Smooth muscle cell (in vitro differentiated cells): ENCODE results near the gene SPATA7. TPM values are rescaled to one million over a fixed set of nuclear protein-coding genes. Genes with fewer than 3 reads are reported as not detected.

ENCODE experiments used
- DNase-seq: peaks from one replicate; lab custom pipeline; 2025; ENCODE audit not compliant: unreplicated experiment; lab: John Stamatoyannopoulos, UW
- H2AFZ ChIP-seq: fragments of 200-600 bp; sonication (generic); 2 replicates; pipeline ENCODE4 v1.6.0; 2016; ENCODE audit warnings: antibody characterized with exemption, low read depth, mild to moderate bottlenecking
- H3F3A ChIP-seq: fragments of 200-600 bp; sonication (generic); 2 replicates; pipeline ENCODE4 v1.6.0; 2017; ENCODE audit warnings: antibody characterized with exemption, low read depth
- H3K27ac ChIP-seq: fragments of 200-600 bp; sonication (generic); 2 replicates; pipeline ENCODE4 v1.5.1; 2016; ENCODE audit warnings: low read depth, mild to moderate bottlenecking
- H3K27me3 ChIP-seq: fragments of 200-600 bp; sonication (generic); 2 replicates; pipeline ENCODE4 v1.6.1; 2016; ENCODE audit warnings: low read depth, mild to moderate bottlenecking
- H3K36me3 ChIP-seq: fragments of 200-600 bp; sonication (generic); 2 replicates; pipeline ENCODE4 v1.5.1; 2016; ENCODE audit warnings: low read depth
- H3K4me1 ChIP-seq: fragments of 200-600 bp; sonication (generic); 2 replicates; pipeline ENCODE4 v1.5.1; 2016; ENCODE audit warnings: low read depth
- H3K4me2 ChIP-seq: fragments of 200-600 bp; sonication (generic); 2 replicates; pipeline ENCODE4 v1.6.0; 2016; ENCODE audit warnings: mild to moderate bottlenecking
- H3K4me3 ChIP-seq: fragments of 200-600 bp; sonication (generic); 2 replicates; pipeline ENCODE4 v1.5.1; 2016; ENCODE audit warnings: mild to moderate bottlenecking
- H3K79me2 ChIP-seq: fragments of 200-600 bp; sonication (generic); 2 replicates; pipeline ENCODE4 v1.6.0; 2016; ENCODE audit warnings: low read depth, mild to moderate bottlenecking
- H3K9ac ChIP-seq: fragments of 200-600 bp; sonication (generic); 2 replicates; pipeline ENCODE4 v1.6.0; 2016; ENCODE audit warnings: low read depth
- H3K9me3 ChIP-seq: fragments of 200-600 bp; sonication (generic); replicated peaks from 2 replicates; pipeline ENCODE4 v1.5.1; 2016; ENCODE audit warnings: low read depth
- H4K20me1 ChIP-seq: fragments of 200-600 bp; sonication (generic); 2 replicates; pipeline ENCODE4 v1.6.0; 2016; ENCODE audit warnings: low read depth
- WGBS: methylation state at CpG from one replicate; pipeline ENCODE4 v1.1.7; 2016; ENCODE audit warnings: low lambda C conversion rate; 5-methylcytosine and 5-hydroxymethylcytosine counted together
- polyA plus RNA-seq: library from polyadenylated mRNA; unstranded; fragments of >200 nt; fragmentation: Nextera tagmentation; extraction: Ambion mirVana; gene quantifications from 2 replicates; pipeline ENCODE4 v1.2.1, GENCODE V29; 2016
- total RNA-seq: library from RNA; depleted of rRNA; stranded (reverse); fragments of >200 nt; gene quantifications from 2 replicates; pipeline ENCODE4 v1.2.3, GENCODE V29; 2014
- TF ChIP-seq, protein P1 (sequence below): fragments of 200-600 bp; sonication (generic); IDR thresholded peaks from 2 replicates; pipeline ENCODE4 v1.5.1; 2017; ENCODE audit warnings: borderline replicate concordance, mild to moderate bottlenecking, antibody characterized with exemption; ENCODE audit not compliant: insufficient read depth, poor library complexity, severe bottlenecking

The SPATA7 gene
- total and polyA plus RNA-seq, 2 experiments from 2014 or later: 8.8 to 25.3 TPM

- WGBS: 75% methylated on average over 3 of the region's 3 CpGs
- TF ChIP-seq, protein P1, sequence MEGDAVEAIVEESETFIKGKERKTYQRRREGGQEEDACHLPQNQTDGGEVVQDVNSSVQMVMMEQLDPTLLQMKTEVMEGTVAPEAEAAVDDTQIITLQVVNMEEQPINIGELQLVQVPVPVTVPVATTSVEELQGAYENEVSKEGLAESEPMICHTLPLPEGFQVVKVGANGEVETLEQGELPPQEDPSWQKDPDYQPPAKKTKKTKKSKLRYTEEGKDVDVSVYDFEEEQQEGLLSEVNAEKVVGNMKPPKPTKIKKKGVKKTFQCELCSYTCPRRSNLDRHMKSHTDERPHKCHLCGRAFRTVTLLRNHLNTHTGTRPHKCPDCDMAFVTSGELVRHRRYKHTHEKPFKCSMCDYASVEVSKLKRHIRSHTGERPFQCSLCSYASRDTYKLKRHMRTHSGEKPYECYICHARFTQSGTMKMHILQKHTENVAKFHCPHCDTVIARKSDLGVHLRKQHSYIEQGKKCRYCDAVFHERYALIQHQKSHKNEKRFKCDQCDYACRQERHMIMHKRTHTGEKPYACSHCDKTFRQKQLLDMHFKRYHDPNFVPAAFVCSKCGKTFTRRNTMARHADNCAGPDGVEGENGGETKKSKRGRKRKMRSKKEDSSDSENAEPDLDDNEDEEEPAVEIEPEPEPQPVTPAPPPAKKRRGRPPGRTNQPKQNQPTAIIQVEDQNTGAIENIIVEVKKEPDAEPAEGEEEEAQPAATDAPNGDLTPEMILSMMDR: no peak
- Histone ChIP-seq H3K4me3 (no peak overlapping the region), H3K27ac (no peak overlapping the region), H3K79me2 (no peaks in the 10 kb centered on the region), H4K20me1 (no peaks in the 10 kb centered on the region), H3K27me3 (no peaks in the 10 kb centered on the region), H3K4me2 (no peak overlapping the region), H3K36me3 (no peaks in the 10 kb centered on the region), H3K9me3 (no peaks in the 10 kb centered on the region), H3K9ac (no peak overlapping the region), H2AFZ (no peak overlapping the region), H3K4me1 (peaks cover 3% of the 10 kb centered on the region), H3F3A (no peaks in the 10 kb centered on the region)
- DNase-seq: no peak
These were observed 32.8 kb upstream of the SPATA7 start for GRCh38 chr14:88352698-88353097.

- Histone ChIP-seq H3K4me1 (peaks cover 3% of the 10 kb centered on the region), H3K4me3 (no peak overlapping the region), H3K27me3 (no peaks in the 10 kb centered on the region), H3K79me2 (no peaks in the 10 kb centered on the region), H3K36me3 (no peaks in the 10 kb centered on the region), H4K20me1 (no peaks in the 10 kb centered on the region), H3F3A (no peaks in the 10 kb centered on the region), H3K9me3 (no peaks in the 10 kb centered on the region), H3K4me2 (no peak overlapping the region), H2AFZ (no peak overlapping the region), H3K9ac (no peak overlapping the region), H3K27ac (no peak overlapping the region)
- 87% methylated on average over 3 of the region's 3 CpGs for WGBS
- TF ChIP-seq, protein P1: no peak
- no peak for DNase-seq
These were observed 31.1 kb upstream of the SPATA7 start for GRCh38 chr14:88354358-88354757.

DNA sequence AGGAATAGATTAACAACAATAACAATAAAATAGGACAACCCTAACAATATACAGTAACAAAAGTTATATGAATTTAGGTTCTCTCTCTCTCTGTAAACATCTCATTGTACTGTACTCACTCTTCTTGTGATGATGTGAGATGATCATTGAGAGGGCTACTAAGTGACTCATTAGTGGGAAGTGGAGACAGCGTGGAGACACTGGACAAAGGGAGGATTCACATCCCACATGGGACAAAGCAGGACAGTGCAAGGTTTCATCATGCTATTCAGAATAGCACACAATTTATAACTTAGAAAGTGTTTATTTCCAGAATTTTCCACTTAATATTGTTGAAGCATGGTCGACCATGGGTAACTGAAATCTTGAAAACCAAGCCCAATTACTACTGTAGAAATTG lies 26.0 kb upstream of the SPATA7 start:
- TF ChIP-seq, protein P1: no peak
- H2AFZ ChIP-seq: no peak overlapping the region
- no peak overlapping the region for H3K4me2 ChIP-seq
- H3K4me1 ChIP-seq: peaks cover 26% of the 10 kb centered on the region
- H3K27me3 ChIP-seq: no peaks in the 10 kb centered on the region
- H3K79me2 ChIP-seq: no peaks in the 10 kb centered on the region
- H3K36me3 ChIP-seq: no peaks in the 10 kb centered on the region
- H3K4me3 ChIP-seq: no peak overlapping the region
- no peak overlapping the region for H3K9ac ChIP-seq
- no peaks in the 10 kb centered on the region for H4K20me1 ChIP-seq
- DNase-seq: no peak
- H3F3A ChIP-seq: no peaks in the 10 kb centered on the region
- 74% methylated on average over 2 of the region's 2 CpGs for WGBS
- H3K9me3 ChIP-seq: no peaks in the 10 kb centered on the region
- H3K27ac ChIP-seq: no peak overlapping the region

- Histone ChIP-seq H3K4me3 (no peak overlapping the region), H3K4me1 (peaks cover 44% of the 10 kb centered on the region), H3K36me3 (no peaks in the 10 kb centered on the region), H3K27me3 (no peaks in the 10 kb centered on the region), H3K79me2 (no peaks in the 10 kb centered on the region), H3K27ac (no peak overlapping the region), H3K4me2 (no peak overlapping the region), H4K20me1 (no peaks in the 10 kb centered on the region), H3F3A (no peaks in the 10 kb centered on the region), H3K9ac (no peak overlapping the region), H3K9me3 (no peaks in the 10 kb centered on the region), H2AFZ (no peak overlapping the region)
- TF ChIP-seq, protein P1: no peak
- WGBS: 87% methylated on average over 4 of the region's 4 CpGs
- DNase-seq: no peak
These were observed 21.8 kb upstream of the SPATA7 start for GRCh38 chr14:88363644-88364043.
